Ovary (tissue), 3 donors: ENCODE measurements around the gene MRC1.

Source experiments
- CTCF ChIP-seq, 3 donors: fragments of 450-650 bp in 2 of 3; fragments of 200-600 bp in 1 of 3; IDR thresholded peaks; one replicate each; pipeline versions ENCODE4 v1.5.1 to v1.8.0; 2016 to 2022; ENCODE audit warnings: antibody characterized with exemption in 3 of 3, mild to moderate bottlenecking in 1 of 3
- POLR2A ChIP-seq: fragments of 450-650 bp; IDR thresholded peaks from one replicate; pipeline ENCODE4 v1.6.1; 2017; ENCODE audit warnings: antibody characterized with exemption, mild to moderate bottlenecking, moderate library complexity
- donor health status: DM: no; HTN: no; CAD: no.

DNA sequence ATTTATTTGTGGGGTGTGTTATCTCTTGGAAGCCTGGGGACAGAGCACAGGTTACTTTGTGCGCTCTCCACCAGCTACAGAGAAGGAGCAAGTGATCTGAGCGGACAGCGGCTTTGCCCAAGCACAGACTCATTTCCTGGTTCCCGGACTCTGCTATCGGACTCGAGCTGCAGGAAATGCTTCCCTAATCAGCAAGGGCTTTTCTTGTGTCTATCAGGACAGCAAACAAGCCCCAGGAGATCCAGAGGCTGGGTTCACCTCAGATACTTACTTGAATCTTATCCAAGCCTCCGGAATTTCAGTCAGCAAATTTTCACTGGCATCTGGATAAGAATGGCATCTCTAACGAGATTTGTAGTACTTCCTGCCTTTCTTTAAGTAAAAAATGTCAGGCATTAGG lies 27.8 kb downstream of the MRC1 start:
- no peak for TF ChIP-seq CTCF (IDR thresholded peaks at IDR 0.05)
- TF ChIP-seq POLR2A, result no peak
